ENCODE results near the gene GPR153. TPM values are rescaled to one million over a fixed set of nuclear protein-coding genes. Genes with fewer than 3 reads are reported as not detected.

The GPR153 gene
- polyA plus RNA-seq (26.9 and 34.6 TPM in 2 replicates), polyA minus RNA-seq (42.4 and 45.5 TPM in 2 replicates)

DNA sequence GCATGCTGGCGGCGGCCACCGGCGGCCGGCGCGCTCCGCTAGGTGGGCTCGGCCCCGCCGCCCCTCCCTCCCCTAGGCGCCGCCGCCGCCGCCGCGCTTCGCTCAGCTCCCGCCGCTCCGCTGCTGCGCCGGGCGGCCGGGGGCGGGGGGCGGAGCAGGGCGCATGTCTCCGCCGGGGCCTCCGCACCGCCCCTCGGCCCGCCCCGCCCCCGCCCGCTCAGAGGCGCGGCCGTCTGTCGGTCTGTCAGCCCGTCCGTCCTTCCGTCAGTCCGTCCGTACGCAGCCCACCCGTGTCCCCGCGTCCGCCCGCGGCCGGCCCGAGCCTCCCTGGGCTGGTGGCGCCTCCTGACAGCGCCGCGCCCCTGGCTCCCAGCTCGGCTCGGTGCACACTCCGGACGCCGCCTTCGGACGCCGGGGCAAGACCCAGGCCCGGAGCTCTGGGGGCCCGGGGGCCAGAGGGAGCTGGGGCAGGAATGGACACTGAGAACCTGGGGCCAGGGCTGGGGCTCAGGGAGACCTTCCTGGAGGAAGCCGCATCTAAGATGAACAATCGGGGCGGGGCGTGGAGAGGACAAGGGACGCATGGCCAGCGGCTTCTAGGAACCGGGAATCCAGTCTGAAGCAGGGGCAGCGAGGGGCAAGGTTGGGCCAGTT is at the start of gene GPR153:
Gene GPR153 (minus strand): TSS at position 138 of the 654 bp plus-strand sequence. CDS start 6,193 bp downstream, outside the sequence.
- H3K27me3 ChIP-seq (ENCODE audit: insufficient read depth, low read depth, low read length), result no peaks in the 10 kb centered on the region
- H2AFZ ChIP-seq (ENCODE audit: low read depth, low read length), result no peak within 1 kb of the TSS

GRCh38 chr1:6310116-6310848 is 49.4 kb upstream of the GPR153 start:
- Histone ChIP-seq H3K79me2 (replicated peaks; ENCODE audit: insufficient read depth, low read length) (no peaks in the 10 kb centered on the region), H3K4me3 (ENCODE audit: low read length) (no peak overlapping the region), H3K27me3 (ENCODE audit: insufficient read depth, low read depth, low read length) (no peaks in the 10 kb centered on the region), H3F3A (ENCODE audit: insufficient read depth, low read length, poor library complexity, severe bottlenecking) (no peaks in the 10 kb centered on the region), H2AFZ (ENCODE audit: low read depth, low read length) (no peak overlapping the region), H3K9me2 (ENCODE audit: insufficient read depth, low read length) (no peaks in the 10 kb centered on the region), H4K20me1 (ENCODE audit: insufficient read depth) (no peaks in the 10 kb centered on the region), H3K9me3 (ENCODE audit: low read length) (no peaks in the 10 kb centered on the region), H3K27ac (ENCODE audit: low read length) (no peak overlapping the region), H3K36me3 (ENCODE audit: insufficient read depth, low read length) (peaks cover 6% of the 10 kb centered on the region), H3K4me2 (ENCODE audit: low read length) (no peak overlapping the region), H3K9ac (ENCODE audit: low read length) (no peak overlapping the region)
- TF ChIP-seq POLR2AphosphoS5 (IDR thresholded peaks at IDR 0.05) (no peak), EZH2 (IDR thresholded peaks at IDR 0.05; ENCODE audit: borderline replicate concordance, insufficient read depth, low read length, poor library complexity, severe bottlenecking) (no peak), SMC3 (conservative IDR thresholded peaks at IDR 0.05; ENCODE audit: poor library complexity) (no peak), RAD21 (conservative IDR thresholded peaks at IDR 0.05) (no peak), EP300 (conservative IDR thresholded peaks at IDR 0.05; ENCODE audit: poor library complexity, severe bottlenecking) (no peak), TAF1 (IDR thresholded peaks at IDR 0.05; ENCODE audit: low read depth) (no peak), MXI1 (conservative IDR thresholded peaks at IDR 0.05; ENCODE audit: poor library complexity, severe bottlenecking) (no peak), CTCF (IDR thresholded peaks at IDR 0.05; ENCODE audit: poor library complexity, severe bottlenecking) (no peak)
- TF ChIP-seq, protein P1, sequence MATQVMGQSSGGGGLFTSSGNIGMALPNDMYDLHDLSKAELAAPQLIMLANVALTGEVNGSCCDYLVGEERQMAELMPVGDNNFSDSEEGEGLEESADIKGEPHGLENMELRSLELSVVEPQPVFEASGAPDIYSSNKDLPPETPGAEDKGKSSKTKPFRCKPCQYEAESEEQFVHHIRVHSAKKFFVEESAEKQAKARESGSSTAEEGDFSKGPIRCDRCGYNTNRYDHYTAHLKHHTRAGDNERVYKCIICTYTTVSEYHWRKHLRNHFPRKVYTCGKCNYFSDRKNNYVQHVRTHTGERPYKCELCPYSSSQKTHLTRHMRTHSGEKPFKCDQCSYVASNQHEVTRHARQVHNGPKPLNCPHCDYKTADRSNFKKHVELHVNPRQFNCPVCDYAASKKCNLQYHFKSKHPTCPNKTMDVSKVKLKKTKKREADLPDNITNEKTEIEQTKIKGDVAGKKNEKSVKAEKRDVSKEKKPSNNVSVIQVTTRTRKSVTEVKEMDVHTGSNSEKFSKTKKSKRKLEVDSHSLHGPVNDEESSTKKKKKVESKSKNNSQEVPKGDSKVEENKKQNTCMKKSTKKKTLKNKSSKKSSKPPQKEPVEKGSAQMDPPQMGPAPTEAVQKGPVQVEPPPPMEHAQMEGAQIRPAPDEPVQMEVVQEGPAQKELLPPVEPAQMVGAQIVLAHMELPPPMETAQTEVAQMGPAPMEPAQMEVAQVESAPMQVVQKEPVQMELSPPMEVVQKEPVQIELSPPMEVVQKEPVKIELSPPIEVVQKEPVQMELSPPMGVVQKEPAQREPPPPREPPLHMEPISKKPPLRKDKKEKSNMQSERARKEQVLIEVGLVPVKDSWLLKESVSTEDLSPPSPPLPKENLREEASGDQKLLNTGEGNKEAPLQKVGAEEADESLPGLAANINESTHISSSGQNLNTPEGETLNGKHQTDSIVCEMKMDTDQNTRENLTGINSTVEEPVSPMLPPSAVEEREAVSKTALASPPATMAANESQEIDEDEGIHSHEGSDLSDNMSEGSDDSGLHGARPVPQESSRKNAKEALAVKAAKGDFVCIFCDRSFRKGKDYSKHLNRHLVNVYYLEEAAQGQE (IDR thresholded peaks at IDR 0.05; ENCODE audit: borderline replicate concordance), result no peak

More for the DNA sequence above, at the start of gene GPR153:
- H3K79me2 ChIP-seq (replicated peaks; ENCODE audit: insufficient read depth, low read length), result peaks cover 6% of the 10 kb centered on the region
- peak within 1 kb of the TSS; percentile 92 for H3K4me3 ChIP-seq (ENCODE audit: low read length)
- no peaks in the 10 kb centered on the region for H3F3A ChIP-seq (ENCODE audit: insufficient read depth, low read length, poor library complexity, severe bottlenecking)
- H4K20me1 ChIP-seq (ENCODE audit: insufficient read depth), result no peaks in the 10 kb centered on the region
- H3K9ac ChIP-seq (ENCODE audit: low read length), result peak within 1 kb of the TSS; percentile 89
- H3K27ac ChIP-seq (ENCODE audit: low read length), result peak within 1 kb of the TSS; percentile 90
- H3K4me2 ChIP-seq (ENCODE audit: low read length), result peak within 1 kb of the TSS; percentile 68
- peak; percentile 11 for TF ChIP-seq SMC3 (conservative IDR thresholded peaks at IDR 0.05; ENCODE audit: poor library complexity)
- TF ChIP-seq POLR2AphosphoS5 (IDR thresholded peaks at IDR 0.05), result peak; percentile 33
- TF ChIP-seq, protein P1 (IDR thresholded peaks at IDR 0.05; ENCODE audit: borderline replicate concordance), result no peak
- H3K9me3 ChIP-seq (ENCODE audit: low read length), result no peaks in the 10 kb centered on the region
- no peaks in the 10 kb centered on the region for H3K36me3 ChIP-seq (ENCODE audit: insufficient read depth, low read length)
- H3K9me2 ChIP-seq (ENCODE audit: insufficient read depth, low read length), result no peaks in the 10 kb centered on the region

Data from neural cell (in vitro differentiated cells).